Measurements from ENCODE around the gene METTL18.
"Not testable (repeated sequence)": the region's sequence is repeated elsewhere in the genome, so short reads cannot be mapped to it uniquely, and the experiment has no call there.

The METTL18 gene

GRCh38 chr1:169794530-169795416 is at the start of gene METTL18:
Gene METTL18 (minus strand): TSS chr1:169794907. CDS start chr1:169793695, 1,212 bp downstream.
- DNase-seq (ENCODE audit: low read depth in 2 of 2), result peak; percentile 84 to 87

GRCh38 chr1:169838942-169839341 is 44.2 kb upstream of the METTL18 start:
- no peak for DNase-seq (ENCODE audit: low read depth in 2 of 2)

GRCh38 chr1:169836198-169836597 is 41.5 kb upstream of the METTL18 start:
- no peak for DNase-seq (ENCODE audit: low read depth in 2 of 2)

GRCh38 chr1:169835647-169836046 is 40.9 kb upstream of the METTL18 start:
- DNase-seq (ENCODE audit: low read depth in 2 of 2), result no peak

GRCh38 chr1:169834869-169835268 is 40.2 kb upstream of the METTL18 start:
- DNase-seq (ENCODE audit: low read depth in 2 of 2), result no peak

GRCh38 chr1:169833179-169833901 is 38.6 kb upstream of the METTL18 start:
- no peak for DNase-seq (ENCODE audit: low read depth in 2 of 2)

GRCh38 chr1:169829671-169830070 is 35.0 kb upstream of the METTL18 start:
- DNase-seq (ENCODE audit: low read depth in 2 of 2), result no peak

- DNase-seq (ENCODE audit: low read depth in 2 of 2), result no peak
Observed at GRCh38 chr1:169824153-169824552, 29.4 kb upstream of the METTL18 start.

- DNase-seq (ENCODE audit: low read depth in 2 of 2), result no peak
Observed at GRCh38 chr1:169821500-169821899, 26.8 kb upstream of the METTL18 start.

GRCh38 chr1:169816617-169817016 is 21.9 kb upstream of the METTL18 start:
- DNase-seq (ENCODE audit: low read depth in 2 of 2), result no peak

GRCh38 chr1:169814265-169814664 is 19.6 kb upstream of the METTL18 start:
- DNase-seq (ENCODE audit: low read depth in 2 of 2), result no peak

GRCh38 chr1:169812131-169812530 is 17.4 kb upstream of the METTL18 start:
- DNase-seq (ENCODE audit: low read depth in 2 of 2), result no peak

- not testable (repeated sequence) for DNase-seq (ENCODE audit: low read depth in 2 of 2)
Observed at GRCh38 chr1:169811418-169812035, 16.8 kb upstream of the METTL18 start.

GRCh38 chr1:169809370-169810095 is 14.8 kb upstream of the METTL18 start:
- DNase-seq (ENCODE audit: low read depth in 2 of 2), result no peak

- DNase-seq (ENCODE audit: low read depth in 2 of 2), result no peak
Observed at GRCh38 chr1:169804941-169805340, 10.2 kb upstream of the METTL18 start.

- DNase-seq (ENCODE audit: low read depth in 2 of 2), result no peak
Observed at GRCh38 chr1:169802888-169803287, 8.2 kb upstream of the METTL18 start.

- no peak for DNase-seq (ENCODE audit: low read depth in 2 of 2)
Observed at GRCh38 chr1:169797281-169797680, 2.6 kb upstream of the METTL18 start.

- no peak for DNase-seq (ENCODE audit: low read depth in 2 of 2)
Observed at GRCh38 chr1:169796274-169796810, 1.6 kb upstream of the METTL18 start.

- no peak for DNase-seq (ENCODE audit: low read depth in 2 of 2)
Observed at GRCh38 chr1:169795687-169796086, 980 bp upstream of the METTL18 start.

GRCh38 chr1:169793730-169794129 is 977 bp downstream of the METTL18 start:
- no peak for DNase-seq (ENCODE audit: low read depth in 2 of 2)

- no peak for DNase-seq (ENCODE audit: low read depth in 2 of 2)
Observed at GRCh38 chr1:169788402-169788801, 6.3 kb downstream of the METTL18 start.

All from stimulated activated CD4-positive, alpha-beta T cell treated with anti-CD3 and anti-CD28 coated beads, Interleukin-15, amount 100 ng/mL, for 48 hours (primary cell).